ENCODE data around the gene RIMBP2.

RIMBP2 gene

GRCh38 chr12:130486891-130487416 lies 229.1 kb downstream of the RIMBP2 start:
- no peak for TF ChIP-seq CTCF (IDR thresholded peaks at IDR 0.05; ENCODE audit: low read depth, low read length, missing control alignments)
- no peak for DNase-seq (ENCODE audit: extremely low read depth, low read depth)
- no peak overlapping the region for H3K4me3 ChIP-seq (replicated peaks; ENCODE audit: low read depth, low read length)

GRCh38 chr12:130486146-130486435 lies 230.0 kb downstream of the RIMBP2 start:
- H3K4me3 ChIP-seq (replicated peaks; ENCODE audit: low read depth, low read length), result no peak overlapping the region
- DNase-seq (ENCODE audit: extremely low read depth, low read depth), result no peak
- no peak for TF ChIP-seq CTCF (IDR thresholded peaks at IDR 0.05; ENCODE audit: low read depth, low read length, missing control alignments)

GRCh38 chr12:130485291-130486145 lies 230.6 kb downstream of the RIMBP2 start:
- H3K4me3 ChIP-seq (replicated peaks; ENCODE audit: low read depth, low read length), result no peak overlapping the region
- no peak for TF ChIP-seq CTCF (IDR thresholded peaks at IDR 0.05; ENCODE audit: low read depth, low read length, missing control alignments)
- no peak for DNase-seq (ENCODE audit: extremely low read depth, low read depth)

- H3K4me3 ChIP-seq (replicated peaks; ENCODE audit: low read depth, low read length), result no peak overlapping the region
- no peak for DNase-seq (ENCODE audit: extremely low read depth, low read depth)
- no peak for TF ChIP-seq CTCF (IDR thresholded peaks at IDR 0.05; ENCODE audit: low read depth, low read length, missing control alignments)
Observed at GRCh38 chr12:130484221-130484620, 231.9 kb downstream of the RIMBP2 start.

GRCh38 chr12:130483616-130484180 lies 232.4 kb downstream of the RIMBP2 start:
- no peak overlapping the region for H3K4me3 ChIP-seq (replicated peaks; ENCODE audit: low read depth, low read length)
- no peak for DNase-seq (ENCODE audit: extremely low read depth, low read depth)
- TF ChIP-seq CTCF (IDR thresholded peaks at IDR 0.05; ENCODE audit: low read depth, low read length, missing control alignments), result no peak

GRCh38 chr12:130482448-130482847 lies 233.7 kb downstream of the RIMBP2 start:
- no peak for TF ChIP-seq CTCF (IDR thresholded peaks at IDR 0.05; ENCODE audit: low read depth, low read length, missing control alignments)
- H3K4me3 ChIP-seq (replicated peaks; ENCODE audit: low read depth, low read length), result no peak overlapping the region
- DNase-seq (ENCODE audit: extremely low read depth, low read depth), result no peak

Data from HFF-Myc (cell line).